ENCODE results near the gene MEF2B.
A peak's percentile ranks its signal among the peaks of the same experiment; 100 is the strongest.

MEF2B gene

GRCh38 chr19:19170053-19170872 lies at the start of gene MEF2B:
Gene MEF2B, minus strand, starts transcription at chr19:19170263. Its CDS starts 19,528 bp downstream, at chr19:19150735.
- DNase-seq (ENCODE audit: low read depth), result peak; percentile 47

- DNase-seq (ENCODE audit: low read depth), result no peak
Measured at GRCh38 chr19:19218911-19219310, 48.8 kb upstream of the MEF2B start.

GRCh38 chr19:19217099-19217498 lies 47.0 kb upstream of the MEF2B start:
- no peak for DNase-seq (ENCODE audit: low read depth)

- DNase-seq (ENCODE audit: low read depth), result no peak
Measured at GRCh38 chr19:19215792-19216191, 45.7 kb upstream of the MEF2B start.

GRCh38 chr19:19214892-19215291 lies 44.8 kb upstream of the MEF2B start:
- DNase-seq (ENCODE audit: low read depth), result no peak

- DNase-seq (ENCODE audit: low read depth), result no peak
Measured at GRCh38 chr19:19214159-19214490, 44.1 kb upstream of the MEF2B start.

- no peak for DNase-seq (ENCODE audit: low read depth)
Measured at GRCh38 chr19:19213426-19214158, 43.5 kb upstream of the MEF2B start.

- no peak for DNase-seq (ENCODE audit: low read depth)
Measured at GRCh38 chr19:19212916-19213315, 42.9 kb upstream of the MEF2B start.

GRCh38 chr19:19211499-19212420 lies 41.7 kb upstream of the MEF2B start, which contains the start of gene NCAN:
Gene NCAN, plus strand, starts transcription at chr19:19211958. Its CDS starts 4,996 bp downstream, at chr19:19216954.
- DNase-seq (ENCODE audit: low read depth), result no peak

- no peak for DNase-seq (ENCODE audit: low read depth)
Measured at GRCh38 chr19:19209372-19209771, 39.3 kb upstream of the MEF2B start.

- DNase-seq (ENCODE audit: low read depth), result no peak
Measured at GRCh38 chr19:19207637-19208572, 37.8 kb upstream of the MEF2B start.

- DNase-seq (ENCODE audit: low read depth), result no peak
Measured at GRCh38 chr19:19206938-19207337, 36.9 kb upstream of the MEF2B start.

GRCh38 chr19:19205416-19206410 lies 35.6 kb upstream of the MEF2B start:
- no peak for DNase-seq (ENCODE audit: low read depth)

- DNase-seq (ENCODE audit: low read depth), result no peak
Measured at GRCh38 chr19:19204181-19204580, 34.1 kb upstream of the MEF2B start.

- peak; percentile 86 for DNase-seq (ENCODE audit: low read depth)
Measured at GRCh38 chr19:19203012-19203856, 33.2 kb upstream of the MEF2B start, which contains the start of gene NR2C2AP. Gene NR2C2AP, minus strand, starts transcription at chr19:19203414. Its CDS starts 354 bp downstream, at chr19:19203060.

- no peak for DNase-seq (ENCODE audit: low read depth)
Measured at GRCh38 chr19:19202707-19203011, 32.6 kb upstream of the MEF2B start.

- no peak for DNase-seq (ENCODE audit: low read depth)
Measured at GRCh38 chr19:19201697-19202630, 31.9 kb upstream of the MEF2B start.

GRCh38 chr19:19193926-19194325 lies 23.9 kb upstream of the MEF2B start:
- no peak for DNase-seq (ENCODE audit: low read depth)
